NT2/D1 (cell line): Measurements from ENCODE around the gene TELO2.

Experiments used
- SUZ12 ChIP-seq: IDR thresholded peaks from 2 replicates; pipeline ENCODE4 v1.6.1; 2011; ENCODE audit not compliant: insufficient read length, insufficient read depth; ENCODE audit errors: extremely low read depth
- YY1 ChIP-seq: IDR thresholded peaks from 2 replicates; pipeline ENCODE4 v1.6.1; 2011; ENCODE audit not compliant: insufficient read length, insufficient read depth
- ZNF274 ChIP-seq: IDR thresholded peaks from 2 replicates; pipeline ENCODE4 v1.6.1; 2011; ENCODE audit warnings: mild to moderate bottlenecking, low read depth, low read length

- TF ChIP-seq YY1 (no peak), SUZ12 (no peak), ZNF274 (no peak)
These were observed 12.8 kb downstream of the TELO2 start for GRCh38 chr16:1505912-1506311.
